Activated T-helper 1 cell treated with Interleukin-2 at 50 U/mL for 16 hours (primary cell): ENCODE results near the gene KIF5C.

ENCODE experiments used
- DNase-seq: peaks from one replicate; pipeline ENCODE4 v3.0.0-alpha.2; 2020; ENCODE audit warnings: low read depth

The KIF5C gene

DNA sequence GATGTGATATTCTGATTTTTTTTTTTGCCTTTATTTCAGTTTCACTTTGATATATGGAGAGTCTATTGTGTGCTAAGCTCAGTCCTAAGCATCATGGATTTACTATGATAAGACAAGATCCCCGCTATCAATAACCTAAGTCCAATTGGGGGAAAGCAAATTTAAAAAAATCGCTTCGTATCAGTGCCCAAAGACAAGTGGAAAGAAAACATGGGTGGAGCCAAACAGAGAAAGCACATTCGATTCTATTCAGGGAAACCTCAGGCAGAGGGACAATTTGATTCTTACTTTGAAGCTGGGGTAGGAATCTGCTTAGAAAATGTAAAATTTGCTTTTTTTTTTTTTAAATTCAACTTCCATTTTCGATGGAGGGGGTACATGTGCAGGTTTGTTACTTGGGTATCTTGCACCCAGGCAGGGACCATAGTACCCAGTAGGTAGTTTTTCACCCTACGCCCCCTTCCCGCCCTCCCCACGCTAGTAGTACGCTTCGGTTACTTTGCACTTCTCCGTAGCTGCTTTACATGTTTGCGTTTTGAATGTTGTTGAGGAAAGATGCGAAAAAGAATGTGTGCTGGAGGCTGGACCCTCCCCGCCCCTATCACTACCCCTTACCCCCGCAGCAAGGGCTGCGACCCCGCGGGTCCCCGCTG, 12.4 kb downstream of the KIF5C start:
- no peak for DNase-seq

DNA sequence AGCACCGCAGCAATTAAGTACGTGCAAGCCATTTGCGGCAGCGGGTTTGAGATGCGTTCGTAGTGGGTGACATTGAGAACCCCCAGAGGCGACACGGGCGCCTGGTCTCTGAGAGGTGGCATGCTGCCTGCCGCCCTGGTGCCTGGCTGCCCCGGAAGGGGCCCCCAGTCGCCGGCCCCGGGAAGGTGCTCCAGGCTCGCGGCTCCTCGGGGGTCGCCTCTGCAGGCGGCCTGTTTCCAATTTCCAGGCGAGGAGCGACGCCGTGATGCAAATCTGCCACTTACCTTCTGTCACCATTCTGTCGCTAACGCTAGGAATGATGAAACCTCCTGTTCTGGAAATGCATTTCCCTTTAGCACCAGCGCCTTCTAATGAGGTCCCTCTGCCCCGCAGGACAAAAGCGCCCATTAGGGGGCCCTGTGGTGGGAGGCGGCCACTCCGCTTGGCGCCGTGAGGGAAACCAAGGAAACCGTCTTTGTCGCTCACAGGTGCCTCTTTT, 13.0 kb downstream of the KIF5C start:
- no peak for DNase-seq

DNA sequence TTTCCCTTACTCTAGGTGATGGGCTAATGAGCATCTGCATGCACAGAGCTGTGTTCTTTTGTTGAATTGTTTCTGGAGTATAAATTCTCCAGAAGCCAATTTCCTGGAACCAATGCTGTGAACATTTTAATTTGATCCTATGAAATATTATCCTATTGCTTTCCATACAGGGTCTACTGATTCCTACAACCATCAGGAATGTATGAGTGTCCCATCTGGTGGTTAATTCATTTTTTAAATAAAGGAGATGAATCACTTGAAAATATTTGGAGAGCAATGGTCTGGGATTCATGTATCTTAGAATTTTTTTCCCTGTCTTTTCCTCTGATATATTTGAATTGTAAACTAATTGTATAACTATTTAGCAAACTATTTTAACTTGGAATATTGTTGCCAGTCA, 14.0 kb downstream of the KIF5C start:
- no peak for DNase-seq

DNA sequence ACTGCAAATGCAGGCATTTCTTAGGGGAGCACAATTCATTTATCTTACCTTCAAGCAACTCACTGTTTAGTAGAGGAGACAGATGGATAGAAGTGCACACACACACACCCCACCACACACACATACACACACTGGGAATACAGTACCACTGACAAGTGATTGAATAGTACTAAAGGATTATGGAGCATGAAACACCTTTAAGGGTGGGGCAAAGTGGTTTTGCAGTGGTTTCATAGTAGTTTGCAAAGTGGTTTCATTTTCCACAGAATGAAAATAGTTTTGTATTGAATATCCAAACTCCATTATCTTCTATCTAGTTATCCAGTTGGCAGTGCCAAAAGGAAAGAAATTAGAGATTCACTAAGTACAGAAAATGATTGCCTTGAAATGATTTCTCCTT, 18.9 kb downstream of the KIF5C start:
- no peak for DNase-seq

DNA sequence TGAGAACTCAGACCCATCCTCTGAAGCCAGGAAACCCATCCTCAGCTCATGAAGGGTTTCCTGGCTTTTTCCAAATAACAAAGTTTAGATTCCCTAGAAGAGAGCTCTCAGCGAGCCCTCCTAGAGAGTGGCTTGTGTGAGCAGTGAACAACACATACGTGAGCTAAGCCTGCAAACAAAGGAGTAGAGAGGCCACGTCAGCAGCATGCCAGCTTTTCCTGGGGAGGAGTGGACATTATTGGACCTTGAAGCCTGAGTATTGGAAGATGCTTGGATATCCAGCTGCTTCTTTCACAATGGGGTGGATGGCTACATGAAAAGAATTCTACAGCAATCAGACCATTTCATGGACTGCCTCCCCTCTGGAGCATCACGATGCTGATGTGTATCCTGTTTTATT, 21.1 kb downstream of the KIF5C start:
- no peak for DNase-seq

DNA sequence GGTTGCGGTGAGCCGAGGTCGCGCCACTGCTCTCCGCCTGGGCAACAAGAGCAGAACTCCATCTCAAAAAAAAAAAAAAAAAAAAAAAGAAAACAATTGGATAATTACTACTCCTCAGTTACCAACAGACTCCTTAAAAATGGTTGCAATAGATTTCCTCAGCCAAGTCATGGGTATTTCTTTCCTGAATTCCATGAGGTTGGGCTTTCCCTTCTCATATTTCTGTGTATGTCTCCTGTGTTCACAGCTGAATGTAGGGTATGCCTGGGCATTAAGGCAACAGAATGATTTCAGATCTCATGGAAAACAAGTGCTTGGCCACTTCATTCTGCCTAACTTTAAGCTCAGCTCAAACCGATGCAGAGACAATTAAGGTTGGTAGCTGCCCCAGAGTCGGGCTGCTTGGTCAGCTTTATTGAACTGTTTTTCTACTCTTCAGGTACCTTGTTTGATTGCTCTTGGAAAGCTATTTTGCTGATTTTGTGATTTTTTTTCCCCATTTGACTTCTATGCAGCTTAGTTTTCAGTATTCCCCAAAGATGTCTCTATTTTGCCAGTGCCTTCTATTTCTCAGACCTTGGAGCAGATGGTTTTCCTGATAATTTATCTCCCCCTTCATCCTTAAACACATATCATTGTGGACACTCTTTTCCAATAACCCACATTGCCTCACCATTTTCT, 24.8 kb downstream of the KIF5C start:
- DNase-seq = no peak

DNA sequence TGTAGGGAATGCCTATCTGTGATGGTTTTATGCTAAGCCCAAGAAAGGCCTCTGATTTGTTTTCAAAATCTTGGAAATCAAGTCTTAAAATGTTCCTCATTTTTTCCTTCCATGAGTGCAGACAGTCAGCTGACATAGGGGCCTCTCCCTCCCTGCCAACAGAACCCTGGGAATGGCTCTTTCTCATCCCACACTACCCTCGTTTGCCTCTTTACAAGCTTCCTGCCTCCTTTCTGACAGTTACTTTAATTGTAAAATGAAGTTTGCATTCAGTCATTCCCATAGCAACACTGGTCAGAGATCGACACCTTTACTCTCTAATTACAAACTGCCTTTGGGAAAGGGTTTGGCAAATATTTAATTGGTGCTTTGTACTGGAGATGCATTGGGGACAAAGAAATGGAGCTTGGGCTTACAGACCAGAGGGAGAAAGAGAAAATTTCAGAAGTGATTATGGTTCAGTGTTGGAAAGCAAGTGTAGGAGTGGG, 25.4 kb downstream of the KIF5C start:
- no peak for DNase-seq

DNA sequence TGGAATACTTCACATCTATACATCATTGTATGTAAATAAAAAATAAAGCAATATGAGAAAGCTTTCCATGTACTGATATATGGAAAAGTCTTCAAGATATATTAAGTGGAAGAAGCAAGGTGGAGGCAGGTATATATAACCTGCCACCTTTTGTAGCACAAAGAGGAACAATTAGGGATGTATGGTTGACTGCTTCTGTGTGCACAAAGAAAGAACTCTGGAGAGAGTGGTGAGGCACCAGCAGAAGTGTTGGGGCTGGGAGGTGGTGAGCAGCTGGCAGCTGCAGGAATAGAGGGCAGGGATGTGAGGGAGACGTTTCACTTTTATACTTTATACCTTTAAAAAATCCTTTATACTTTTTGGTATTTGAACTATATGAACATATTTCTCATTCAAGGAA, 26.1 kb downstream of the KIF5C start:
- no peak for DNase-seq

DNA sequence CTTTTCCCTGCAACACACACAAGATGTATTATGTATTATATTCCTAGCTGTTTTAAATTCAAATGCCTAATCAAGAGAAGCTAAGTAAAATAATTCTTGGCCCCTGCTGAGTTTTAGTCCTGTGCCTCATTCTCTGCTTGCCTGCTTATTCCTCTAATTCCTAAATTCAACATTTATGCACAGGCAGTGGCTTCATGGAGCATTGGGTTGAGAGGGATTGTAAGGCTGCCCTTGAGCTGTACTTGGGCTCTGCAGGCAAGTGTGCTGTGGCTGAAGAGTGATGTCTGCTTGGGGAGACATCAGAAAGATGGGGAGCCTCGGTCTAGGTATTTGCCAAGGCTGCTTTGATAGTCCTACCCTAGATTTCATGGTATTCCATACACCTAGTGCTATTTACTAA, 27.8 kb downstream of the KIF5C start:
- no peak for DNase-seq

DNA sequence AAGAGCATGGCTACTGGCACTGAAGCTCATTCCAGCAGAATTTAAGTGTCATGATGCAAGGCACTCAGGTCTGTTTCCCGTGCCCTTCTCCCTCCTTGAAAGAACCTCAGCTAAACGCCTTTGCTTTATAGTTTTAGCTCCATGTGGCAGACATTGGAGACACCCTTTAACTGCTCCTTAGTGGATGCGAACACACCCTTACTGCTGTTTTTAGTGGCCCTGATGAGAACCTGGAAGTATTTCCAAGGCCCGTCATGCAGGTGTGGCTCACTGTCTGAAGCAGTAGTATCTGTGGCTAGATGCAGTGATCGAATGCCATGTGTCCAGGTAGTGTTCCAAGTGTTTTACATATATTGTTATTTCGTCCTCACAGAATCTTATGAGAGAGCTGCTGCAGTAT, 28.3 kb downstream of the KIF5C start:
- no peak for DNase-seq

DNA sequence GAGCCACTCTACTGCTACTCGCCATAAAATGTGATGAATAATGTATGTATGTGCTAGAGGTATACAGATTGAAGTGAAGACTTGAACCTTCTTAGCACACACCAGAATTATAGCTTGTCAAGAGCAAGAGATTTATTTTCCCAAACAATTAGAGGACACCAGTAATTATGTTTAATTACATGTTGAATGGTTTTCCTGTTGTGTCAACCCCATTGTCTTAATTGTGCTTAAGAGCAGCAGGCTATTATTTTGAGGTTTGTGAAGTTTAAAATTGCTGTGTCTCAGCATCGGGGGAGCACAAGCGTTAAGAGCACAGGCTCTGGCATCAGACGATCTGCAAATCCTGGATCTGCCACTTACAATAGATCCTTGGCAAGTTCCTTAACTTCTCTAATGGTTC, 29.0 kb downstream of the KIF5C start:
- DNase-seq = no peak

DNA sequence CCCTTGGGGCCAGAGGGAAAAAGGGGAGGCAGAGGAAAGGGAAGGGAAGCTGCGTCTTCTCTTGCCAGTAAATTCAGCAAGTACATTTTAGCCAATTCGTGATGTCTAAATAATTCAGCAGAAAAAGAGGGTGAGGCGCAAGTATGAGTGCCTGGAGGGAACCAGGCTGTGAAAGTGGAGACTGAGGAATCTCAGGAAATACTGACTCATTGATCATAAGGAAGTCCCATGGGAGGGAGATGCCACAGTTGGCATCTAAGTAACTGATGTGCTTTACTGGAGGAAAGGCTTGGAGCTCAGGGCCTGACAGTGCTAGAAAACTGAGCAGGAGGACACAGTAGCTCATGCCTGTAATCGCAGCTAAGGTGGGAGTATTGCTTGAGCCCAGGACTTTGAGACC, 31.1 kb downstream of the KIF5C start:
- no peak for DNase-seq

DNA sequence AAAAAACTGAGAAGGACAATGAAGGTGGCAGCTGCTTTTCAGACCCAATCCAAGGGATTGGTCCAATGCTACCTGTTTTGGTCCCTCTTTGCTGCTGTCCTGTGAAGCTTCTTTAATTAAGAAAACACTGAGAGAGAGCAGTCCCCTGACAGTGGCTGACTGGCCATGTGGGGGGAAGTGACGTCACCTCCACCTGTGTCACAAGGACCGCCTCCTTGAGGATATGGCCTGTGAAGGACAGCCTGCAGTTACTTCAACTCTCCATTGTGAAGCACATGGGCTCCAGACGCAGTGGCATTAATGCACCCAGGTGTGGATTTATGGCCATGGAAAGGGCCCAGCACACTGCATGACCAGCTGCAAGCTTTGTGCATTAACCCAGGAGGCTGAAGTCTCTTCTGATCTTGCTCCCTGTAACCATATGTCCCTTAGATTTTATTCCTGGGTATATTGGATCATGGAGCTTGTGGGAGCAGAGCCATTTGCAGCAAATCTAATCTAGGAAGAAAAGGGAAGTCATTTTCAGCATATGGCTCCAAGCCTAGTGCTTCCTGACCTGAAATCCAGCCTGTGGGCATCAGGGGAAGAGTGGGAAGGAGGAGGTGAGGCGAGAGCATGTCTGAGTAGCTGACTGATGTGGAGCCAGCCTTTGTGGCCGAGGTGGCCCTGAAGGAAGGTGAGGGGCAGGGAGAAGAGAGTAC, 32.2 kb downstream of the KIF5C start:
- DNase-seq = no peak

DNA sequence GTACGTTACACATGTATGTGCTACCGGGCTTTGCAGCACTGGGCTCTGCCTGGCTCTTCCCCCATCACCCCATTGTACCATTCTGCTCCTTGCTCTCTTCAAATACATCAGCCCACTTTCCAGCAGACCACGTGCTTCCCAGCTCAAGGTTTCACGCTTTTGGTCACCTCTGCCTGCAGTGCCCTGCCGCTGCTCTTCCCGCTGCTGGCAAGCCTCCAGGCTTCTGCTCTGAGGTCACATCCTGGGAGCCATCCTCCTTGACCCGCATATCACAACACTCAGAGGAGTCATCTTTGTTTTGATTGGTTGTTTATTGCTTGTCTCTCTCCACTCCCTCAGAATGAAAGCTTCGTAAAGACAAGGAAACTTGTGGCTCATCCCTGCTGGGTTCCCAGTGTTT, 34.1 kb downstream of the KIF5C start:
- no peak for DNase-seq

DNA sequence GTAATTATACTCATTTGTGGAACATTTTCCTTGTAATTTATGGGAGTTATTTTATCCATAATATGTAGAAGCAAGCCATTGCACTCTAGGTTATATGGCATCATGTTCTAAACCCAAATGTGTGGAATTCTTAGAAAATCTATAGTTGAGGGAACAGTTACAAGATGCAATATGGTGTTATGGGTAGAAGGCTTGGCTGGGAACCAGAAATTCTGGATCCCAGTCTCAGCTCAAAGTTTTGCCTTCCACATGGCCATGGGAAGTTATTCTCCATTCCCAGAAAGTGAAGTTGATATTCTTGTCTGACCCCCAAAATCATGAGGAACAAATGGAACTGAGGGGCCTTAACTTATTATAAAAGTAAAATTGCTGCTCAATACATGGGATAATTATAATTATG, 38.0 kb downstream of the KIF5C start:
- no peak for DNase-seq

DNA sequence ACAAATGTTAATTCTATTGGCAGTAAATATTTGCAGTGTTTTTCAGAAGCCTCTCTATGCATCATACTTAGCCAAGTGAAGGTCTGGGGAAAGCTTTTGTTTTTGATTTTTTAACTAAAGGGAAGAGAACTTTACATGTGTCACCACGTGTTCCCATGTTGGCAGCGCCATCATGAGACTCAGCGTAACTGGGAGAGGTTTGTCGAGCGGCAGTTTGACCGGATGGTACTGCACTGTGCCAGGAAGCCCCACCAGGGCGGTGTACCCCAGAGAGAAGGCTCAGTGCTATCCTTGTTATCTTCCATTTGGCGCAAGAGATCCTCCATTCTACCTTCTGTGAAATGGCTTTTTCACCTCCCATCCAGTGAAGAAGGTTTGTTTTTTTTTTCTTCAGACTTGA, 38.5 kb downstream of the KIF5C start:
- no peak for DNase-seq

DNA sequence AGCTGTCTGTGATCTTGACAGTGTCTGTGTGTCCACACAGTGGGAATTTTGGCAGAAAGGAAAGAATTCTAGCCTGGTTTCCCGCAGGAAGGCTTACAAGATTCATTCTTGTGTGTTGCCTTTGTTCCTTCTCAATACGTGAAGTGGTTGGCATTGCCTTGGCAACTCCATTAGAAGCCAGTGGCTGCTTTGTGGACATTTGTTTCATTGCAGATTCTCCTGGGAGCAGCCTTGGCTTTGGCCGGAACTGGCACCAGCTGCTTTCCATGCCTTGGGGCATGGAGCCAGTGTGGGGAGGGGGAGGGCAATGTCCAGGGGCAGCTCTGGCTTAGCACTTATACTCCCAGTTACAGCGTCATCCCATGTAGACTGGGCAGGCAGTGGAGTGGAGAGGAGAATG, 39.4 kb downstream of the KIF5C start:
- DNase-seq = no peak

DNA sequence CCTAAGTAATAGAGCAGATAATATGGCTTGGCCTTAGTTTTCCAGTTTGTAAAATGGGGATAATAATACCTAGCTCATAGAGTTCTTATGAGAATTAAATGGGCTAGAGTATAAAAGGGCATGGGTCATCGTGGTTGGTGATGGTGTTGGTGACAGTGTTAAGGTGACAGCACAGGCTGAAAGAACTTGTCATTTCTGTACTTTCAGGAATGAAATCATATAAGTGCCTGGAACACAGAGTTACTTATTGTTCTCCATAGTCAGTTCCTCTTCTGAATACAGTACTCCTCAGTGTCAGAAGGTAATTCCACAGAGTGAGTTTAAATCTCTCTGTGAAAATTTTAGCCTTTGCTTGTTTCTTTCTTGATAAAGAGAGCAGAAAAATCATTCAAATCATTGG, 42.4 kb downstream of the KIF5C start:
- DNase-seq = no peak

DNA sequence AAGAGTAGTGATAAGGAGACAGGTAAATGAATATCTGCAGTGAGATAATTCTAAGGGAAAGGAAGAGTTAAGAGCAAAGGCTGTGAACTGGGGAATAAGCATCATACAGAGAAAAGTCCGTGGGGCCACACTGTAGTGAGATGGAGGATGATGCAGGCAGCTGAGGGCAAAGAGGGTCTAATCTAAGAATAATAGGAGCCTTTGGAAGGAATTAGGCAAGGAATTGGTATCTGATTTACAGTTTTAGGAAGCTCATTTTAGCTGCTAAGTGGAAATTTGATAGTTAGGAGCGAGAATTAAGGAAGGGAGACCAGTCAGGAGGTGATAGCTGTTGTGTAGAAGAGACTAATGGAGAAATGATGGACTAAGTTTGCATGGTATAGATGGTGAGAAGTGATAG, 43.5 kb downstream of the KIF5C start:
- no peak for DNase-seq

DNA sequence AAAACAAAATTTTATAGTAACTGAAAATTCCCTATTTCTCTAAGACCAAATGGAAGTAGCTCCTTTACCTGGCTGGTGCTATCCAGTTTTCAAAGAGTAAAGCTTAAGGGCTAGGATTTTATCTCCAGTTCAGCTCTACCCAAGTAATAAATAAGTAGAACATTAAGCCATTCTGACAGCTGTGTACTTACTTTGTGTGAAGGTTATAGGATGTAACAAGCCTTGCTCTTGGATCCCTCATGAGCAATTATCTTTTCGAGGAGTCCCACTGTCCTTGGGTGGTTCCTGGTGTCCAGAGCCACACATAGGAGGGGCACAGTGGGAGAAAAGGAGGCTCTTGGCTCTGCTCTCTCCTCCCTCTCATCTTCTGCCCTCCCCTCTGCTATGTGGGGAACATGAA, 45.5 kb downstream of the KIF5C start:
- no peak for DNase-seq

DNA sequence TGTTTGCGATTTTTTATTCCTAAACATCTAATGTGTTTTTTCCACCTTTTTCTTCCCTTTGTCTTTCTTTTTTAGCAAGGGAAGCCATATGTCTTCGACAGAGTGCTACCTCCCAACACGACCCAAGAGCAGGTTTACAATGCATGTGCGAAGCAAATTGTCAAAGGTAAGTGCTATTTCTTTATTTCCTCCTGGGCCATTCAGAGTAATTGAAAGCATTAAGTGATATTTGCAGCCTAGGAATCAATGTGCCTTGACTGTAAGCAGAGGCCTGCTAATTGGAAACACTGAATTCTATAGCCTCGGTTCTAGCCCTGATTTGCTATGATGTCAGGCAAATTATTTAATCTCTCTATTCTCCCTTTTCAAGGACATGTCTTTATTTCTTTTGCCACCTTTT, 47.0 kb downstream of the KIF5C start:
- no peak for DNase-seq

DNA sequence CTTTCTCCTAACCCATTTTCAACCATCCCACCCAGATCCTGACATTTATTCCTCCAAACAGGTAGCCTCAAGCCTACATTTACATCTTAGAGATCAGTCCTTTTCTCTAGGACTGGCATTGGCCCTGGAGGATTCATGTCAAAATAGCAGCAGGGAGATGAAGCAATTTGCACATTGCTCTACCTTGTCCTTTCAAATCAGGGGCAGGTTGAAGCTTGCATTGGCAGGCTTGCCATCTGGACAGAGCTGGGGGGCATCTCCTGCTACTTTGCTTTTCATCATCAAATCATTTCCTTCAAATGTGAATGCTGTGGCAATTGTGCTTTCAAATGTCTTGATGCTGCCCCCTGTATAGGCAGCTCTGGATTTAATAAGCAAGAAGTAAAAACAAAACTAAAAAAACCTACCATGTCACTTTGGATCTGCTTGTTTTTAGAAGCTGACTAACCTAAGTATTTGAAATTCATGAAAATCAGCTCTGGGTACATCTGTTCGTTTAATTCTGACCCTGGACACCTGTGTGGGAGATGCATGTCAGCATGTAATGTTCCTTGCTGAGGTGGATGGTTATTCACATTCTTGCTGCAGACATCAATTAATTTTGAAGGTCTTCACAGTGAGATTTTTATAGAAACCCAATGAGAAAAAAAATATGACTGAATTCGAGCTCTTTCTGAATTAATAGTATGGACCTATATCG, 47.9 kb downstream of the KIF5C start:
- no peak for DNase-seq
